ENCODE data around the gene MMP19.
"Not testable (repeated sequence)": the region's sequence is repeated elsewhere in the genome, so short reads cannot be mapped to it uniquely, and the experiment has no call there.

The MMP19 gene

DNA sequence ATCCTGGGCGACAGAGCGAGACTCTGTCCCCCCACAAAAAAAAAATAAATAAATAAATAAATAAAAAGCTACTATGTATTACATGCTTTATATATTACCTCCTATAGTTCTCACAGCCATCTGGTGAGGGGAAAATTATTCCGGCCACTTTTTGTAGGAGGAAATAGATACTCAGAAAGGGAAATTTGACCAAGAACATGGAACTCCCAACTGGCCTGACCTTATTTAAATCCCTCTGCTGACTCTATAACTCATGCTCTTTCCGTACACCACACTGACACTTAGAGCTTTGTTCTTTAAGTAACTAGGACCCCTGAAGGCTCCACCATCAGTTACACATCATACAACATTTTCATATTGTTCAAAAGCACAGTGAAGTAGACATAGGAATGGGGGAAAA lies 2.2 kb upstream of the MMP19 start:
- POLR2A ChIA-PET = no interaction called here
- no peak for DNase-seq (ENCODE audit: extremely low spot score)
- TF ChIP-seq CTCF (IDR thresholded peaks at IDR 0.05; ENCODE audit: control extremely low read depth, extremely low read depth, low read depth, missing control alignments) = no peak
- CTCF ChIA-PET = no interaction called here

DNA sequence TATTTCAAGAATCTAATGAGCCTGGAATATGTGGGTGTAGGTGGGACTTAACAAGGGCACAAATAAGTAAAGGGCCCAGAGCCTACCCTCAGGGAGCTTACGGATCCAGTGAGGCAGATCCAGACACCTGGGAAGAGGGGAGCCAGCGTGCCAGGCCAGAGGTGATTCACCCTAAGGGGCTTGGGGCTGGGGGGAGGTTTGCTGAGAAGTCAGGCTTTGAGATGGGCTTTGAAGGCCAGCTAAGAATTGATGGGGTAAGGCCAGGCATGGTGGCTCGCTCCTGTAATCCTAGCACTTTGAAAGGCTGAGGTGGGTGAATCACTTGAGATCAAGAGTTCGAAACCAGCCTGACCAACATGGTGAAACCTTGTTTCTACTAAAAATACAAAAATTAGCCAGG lies 695 bp upstream of the MMP19 start:
- no peak for DNase-seq (ENCODE audit: extremely low spot score)
- ChIA-PET CTCF (interaction anchor here (1.0 kb wide), 1 partner anchor 17 kb away, joined by 3 read pairs; no protein-coding TSS in a partner anchor), POLR2A (no interaction called here)
- TF ChIP-seq CTCF (IDR thresholded peaks at IDR 0.05; ENCODE audit: control extremely low read depth, extremely low read depth, low read depth, missing control alignments) = no peak

DNA sequence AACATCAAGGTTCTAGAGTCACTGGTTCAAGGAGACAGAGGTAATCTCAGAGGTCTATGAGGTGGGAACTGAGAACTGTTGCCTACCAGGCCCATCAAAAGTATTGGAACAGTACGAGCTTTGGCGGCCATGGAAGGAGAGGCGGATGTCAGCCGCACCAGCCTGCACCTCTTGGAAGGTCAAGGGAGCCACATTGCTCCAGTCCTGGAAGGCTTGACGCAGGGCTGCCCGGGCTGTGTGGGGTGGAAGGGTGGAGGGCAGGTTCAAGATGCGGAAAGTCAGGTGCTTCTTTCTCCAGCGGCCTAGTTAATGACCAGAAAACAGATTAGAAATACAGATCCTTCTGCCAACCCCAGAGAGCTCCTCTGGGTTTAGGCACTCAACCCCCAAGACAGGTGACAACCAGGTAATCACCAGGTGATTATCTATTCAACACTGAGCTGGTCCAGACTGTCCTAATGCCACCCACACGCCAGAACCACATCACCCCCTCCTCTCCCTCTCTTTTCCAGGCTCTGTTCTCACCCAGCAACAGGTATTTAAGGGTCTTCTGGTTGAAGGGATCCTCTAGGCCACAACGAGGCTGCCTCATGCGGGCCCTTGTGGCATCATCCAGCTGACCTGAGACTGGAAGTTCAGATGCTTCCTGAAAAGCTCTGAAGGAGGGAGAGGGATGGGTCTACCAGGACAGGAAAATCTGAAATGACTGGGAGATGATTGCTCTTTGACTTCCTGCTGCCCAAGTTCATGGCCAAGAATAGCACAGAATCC lies 2.0 kb downstream of the MMP19 start:
- DNase-seq (ENCODE audit: extremely low spot score) = no peak
- TF ChIP-seq CTCF (IDR thresholded peaks at IDR 0.05; ENCODE audit: control extremely low read depth, extremely low read depth, low read depth, missing control alignments) = no peak
- ChIA-PET POLR2A (no interaction called here), CTCF (no interaction called here)

GRCh38 chr12:55839345-55840140 lies 3.2 kb downstream of the MMP19 start:
- POLR2A ChIA-PET = no interaction called here
- TF ChIP-seq CTCF (IDR thresholded peaks at IDR 0.05; ENCODE audit: control extremely low read depth, extremely low read depth, low read depth, missing control alignments) = no peak
- no peak for DNase-seq (ENCODE audit: extremely low spot score)
- CTCF ChIA-PET = interaction anchor here (1.4 kb wide), 1 partner anchor 9 kb away, joined by 4 read pairs; no protein-coding TSS in a partner anchor

GRCh38 chr12:55838361-55838760 lies 4.4 kb downstream of the MMP19 start:
- ChIA-PET CTCF (no interaction called here), POLR2A (no interaction called here)
- TF ChIP-seq CTCF (IDR thresholded peaks at IDR 0.05; ENCODE audit: control extremely low read depth, extremely low read depth, low read depth, missing control alignments) = no peak
- no peak for DNase-seq (ENCODE audit: extremely low spot score)

DNA sequence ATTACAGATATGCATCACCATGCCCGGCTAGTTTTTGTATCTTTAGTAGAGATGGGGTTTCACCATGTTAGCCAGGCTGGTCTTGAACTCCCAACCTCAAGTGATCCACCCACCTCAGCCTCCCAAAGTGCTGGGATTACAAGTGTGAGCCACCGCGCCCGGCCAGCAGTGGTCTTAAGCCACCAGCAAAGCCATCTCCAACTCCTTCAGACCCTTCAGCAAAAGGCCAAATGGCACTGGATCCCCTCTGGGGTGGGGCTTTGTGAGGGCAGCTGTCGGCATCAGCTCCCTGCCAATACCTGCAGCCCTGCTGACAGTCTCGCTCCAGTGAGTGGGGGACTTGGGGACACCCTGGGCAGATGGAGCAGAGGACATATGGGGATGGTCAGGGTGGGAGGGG lies 8.3 kb downstream of the MMP19 start:
- CTCF ChIA-PET = interaction anchor here (1.2 to 1.3 kb wide), 2 partner anchors 96 to 155 kb away, joined by 3 to 4 read pairs; no protein-coding TSS in a partner anchor
- POLR2A ChIA-PET; DNase-seq (ENCODE audit: extremely low spot score): not testable (repeated sequence)

- POLR2A ChIA-PET = no interaction called here
- CTCF ChIA-PET = interaction anchor here (1.2 to 1.7 kb wide), 3 partner anchors 93 to 156 kb away, joined by 3 to 4 read pairs (median 4); no protein-coding TSS in a partner anchor
- TF ChIP-seq CTCF (IDR thresholded peaks at IDR 0.05; ENCODE audit: control extremely low read depth, extremely low read depth, low read depth, missing control alignments) = no peak
- no peak for DNase-seq (ENCODE audit: extremely low spot score)
Observed at GRCh38 chr12:55833056-55833455, 9.7 kb downstream of the MMP19 start.

Measured in GM10248 (cell line).